ENCODE measurements around the gene PHACTR3. TPM values are rescaled to one million over a fixed set of nuclear protein-coding genes. Genes with fewer than 3 reads are reported as not detected.

The PHACTR3 gene
- total and polyA plus RNA-seq, 2 of the 8 experiments (the other 6 are each of a cell fraction or from before 2014, with no cell fraction given) = 0.05 to 0.13 TPM

DNA sequence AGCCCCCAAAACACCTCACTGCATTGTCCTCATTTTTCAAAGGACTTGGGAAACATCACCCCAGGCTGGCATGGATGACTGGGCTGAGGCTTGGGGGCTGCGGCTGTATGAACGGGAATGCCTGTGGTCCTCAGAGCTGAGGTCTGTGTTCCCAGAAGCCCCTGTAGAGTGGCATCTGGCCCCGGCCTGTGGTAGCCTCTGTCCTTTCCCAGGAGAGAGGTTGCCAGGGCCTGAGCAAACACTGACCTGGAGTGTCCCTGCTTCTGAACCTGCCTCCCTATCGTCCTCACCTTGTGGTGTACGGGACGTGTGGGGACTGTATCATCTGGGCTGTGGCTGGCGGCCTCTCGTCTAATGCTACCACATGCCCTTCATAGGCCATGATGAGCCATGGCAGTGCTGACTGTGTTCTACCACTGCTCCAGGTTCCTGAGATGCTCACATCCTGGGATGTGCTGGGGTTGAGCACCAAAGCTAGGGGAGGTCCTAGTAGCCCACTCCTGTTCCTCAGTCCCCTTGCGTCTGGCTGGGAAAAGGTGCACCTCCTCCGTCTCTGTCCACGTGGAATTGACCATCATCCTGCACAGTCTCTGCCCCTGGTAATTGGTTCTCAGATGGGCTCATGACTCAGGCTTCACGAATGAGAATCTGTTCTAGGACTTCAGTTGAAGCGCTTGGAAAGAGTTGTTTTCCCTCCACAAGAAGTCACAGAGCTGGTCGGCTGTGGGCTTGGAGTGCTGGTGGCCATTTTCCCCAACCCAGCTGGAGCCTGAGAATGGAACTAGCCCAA, 27.6 kb downstream of the PHACTR3 start:
- H3K4me2 ChIP-seq (ENCODE audit: insufficient read depth in 1 of 2, low read depth in 2 of 2, low read length in 2 of 2) = no peak overlapping the region
- H3K56ac ChIP-seq (replicated peaks; ENCODE audit: insufficient read length, low read depth, low read length) = no peak overlapping the region
- no peak overlapping the region for H2BK120ac ChIP-seq (replicated peaks; ENCODE audit: low read depth, low read length)
- H3K9ac ChIP-seq (replicated peaks in 1 of 4; ENCODE audit: extremely low read depth in 1 of 4, low read depth in 3 of 4, low read length in 3 of 4) = no peak overlapping the region
- no peaks in the 10 kb centered on the region for H3K27me3 ChIP-seq (replicated peaks in 1 of 4; ENCODE audit: control insufficient read depth in 3 of 4, extremely low read depth in 1 of 4, insufficient read depth in 3 of 4, low read length in 3 of 4)
- H2BK15ac ChIP-seq (ENCODE audit: low read length) = no peak overlapping the region
- ChIA-PET POLR2A (ENCODE audit: partially characterized antibody) (no interaction called here), CTCF (ENCODE audit: partially characterized antibody) (no interaction called here)
- H3K18ac ChIP-seq (ENCODE audit: extremely low read depth, low read length) = no peak overlapping the region
- H2AK5ac ChIP-seq (ENCODE audit: low read depth, low read length) = no peak overlapping the region
- no peak overlapping the region for H2AFZ ChIP-seq (ENCODE audit: low read length)
- H4K20me1 ChIP-seq (replicated peaks in 1 of 2; ENCODE audit: control insufficient read depth in 1 of 2, insufficient read depth in 2 of 2, low read length in 2 of 2) = no peaks in the 10 kb centered on the region
- no peak overlapping the region for H4K5ac ChIP-seq (ENCODE audit: insufficient read length, low read depth, low read length)
- H3K27ac ChIP-seq (ENCODE audit: low read depth, low read length) = no peak overlapping the region
- H3K36me3 ChIP-seq (ENCODE audit: control insufficient read depth in 2 of 4, insufficient read depth in 4 of 4, low read length in 3 of 4) = no peaks in the 10 kb centered on the region
- no peaks in the 10 kb centered on the region for H3K79me1 ChIP-seq (ENCODE audit: low read depth, low read length)
- H3K14ac ChIP-seq (ENCODE audit: insufficient read length) = no peak overlapping the region
- no peak overlapping the region for H3K4ac ChIP-seq (replicated peaks; ENCODE audit: insufficient read length, low read depth, low read length)
- H2BK12ac ChIP-seq (ENCODE audit: low read depth, low read length) = no peak overlapping the region
- no peak overlapping the region for H2BK20ac ChIP-seq (ENCODE audit: low read length)
- H3K9me3 ChIP-seq (ENCODE audit: insufficient read depth in 2 of 2, low read depth in 1 of 2, low read length in 1 of 2) = peaks cover 77 to 87% of the 10 kb centered on the region in 2 experiments
- no peaks in the 10 kb centered on the region for H3K79me2 ChIP-seq (ENCODE audit: control insufficient read depth in 1 of 2, insufficient read depth in 2 of 2, low read length in 2 of 2)
- no peak overlapping the region for H4K8ac ChIP-seq (ENCODE audit: extremely low read depth, insufficient read depth, low read length)
- no peaks in the 10 kb centered on the region for H3K23me2 ChIP-seq (ENCODE audit: low read depth, low read length)
- H3K23ac ChIP-seq (ENCODE audit: insufficient read length) = no peak overlapping the region
- no peaks in the 10 kb centered on the region for H3K4me1 ChIP-seq (replicated peaks in 1 of 4; ENCODE audit: control insufficient read depth in 3 of 4, insufficient read depth in 4 of 4, low read length in 3 of 4)
- H2BK5ac ChIP-seq (ENCODE audit: low read depth, low read length) = no peak overlapping the region
- 85% methylated on average over 13 of the region's 14 CpGs; no CpG with 5 or more reads in 1 of the 2 experiments for WGBS, 2 experiments (ENCODE audit: extremely low coverage in 1 of 2, insufficient coverage in 1 of 2, insufficient read length in 1 of 2, insufficient replicate concordance in 2 of 2, low coverage in 1 of 2, low lambda C conversion rate in 2 of 2, missing lambda C conversion rate in 1 of 2)
- FAIRE-seq (no peak), DNase-seq (ENCODE audit: low read depth in 1 of 2, low spot score in 2 of 2) (no peak)
- no peak overlapping the region for H3K4me3 ChIP-seq (ENCODE audit: extremely low read depth in 1 of 4, insufficient read depth in 2 of 4, low read depth in 3 of 4, low read length in 4 of 4)
- no peak overlapping the region for H4K91ac ChIP-seq (replicated peaks; ENCODE audit: insufficient read length, low read length)
- TF ChIP-seq GABPA (IDR thresholded peaks at IDR 0.05; ENCODE audit: borderline replicate concordance, insufficient read depth, low read length) = no peak
